Measurements from ENCODE around the gene PPP1R7.

The PPP1R7 gene

GRCh38 chr2:241132538-241133435 is 17.5 kb upstream of the PPP1R7 start:
- H3K4me1 ChIP-seq (ENCODE audit: low read depth, poor library complexity, severe bottlenecking): no peaks in the 10 kb centered on the region
- no peaks in the 10 kb centered on the region for H3K27me3 ChIP-seq (ENCODE audit: insufficient read depth, low read depth)
- H3K27ac ChIP-seq: no peak overlapping the region
- no peaks in the 10 kb centered on the region for H3K79me2 ChIP-seq (ENCODE audit: insufficient read depth, low read depth)
- no peak overlapping the region for H3K4me3 ChIP-seq (IDR thresholded peaks at IDR 0.05; ENCODE audit: insufficient read depth, low read depth, low read length)
- no peak overlapping the region for H3K4me2 ChIP-seq
- no peak overlapping the region for H2AFZ ChIP-seq (ENCODE audit: low read depth)
- no peaks in the 10 kb centered on the region for H4K20me1 ChIP-seq (ENCODE audit: insufficient read depth)
- TF ChIP-seq CTCF (conservative IDR thresholded peaks at IDR 0.05; ENCODE audit: low read depth, low read length): no peak
- no peaks in the 10 kb centered on the region for H3K36me3 ChIP-seq (ENCODE audit: insufficient read depth)
- no peak overlapping the region for H3K9ac ChIP-seq

GRCh38 chr2:241133436-241133820 is 16.8 kb upstream of the PPP1R7 start:
- no peak for TF ChIP-seq CTCF (conservative IDR thresholded peaks at IDR 0.05; ENCODE audit: low read depth, low read length)
- H3K27ac ChIP-seq: no peak overlapping the region
- H3K4me3 ChIP-seq (IDR thresholded peaks at IDR 0.05; ENCODE audit: insufficient read depth, low read depth, low read length): no peak overlapping the region
- H3K36me3 ChIP-seq (ENCODE audit: insufficient read depth): no peaks in the 10 kb centered on the region
- no peak overlapping the region for H3K4me2 ChIP-seq
- H4K20me1 ChIP-seq (ENCODE audit: insufficient read depth): no peaks in the 10 kb centered on the region
- H3K79me2 ChIP-seq (ENCODE audit: insufficient read depth, low read depth): no peaks in the 10 kb centered on the region
- no peak overlapping the region for H2AFZ ChIP-seq (ENCODE audit: low read depth)
- H3K27me3 ChIP-seq (ENCODE audit: insufficient read depth, low read depth): no peaks in the 10 kb centered on the region
- no peak overlapping the region for H3K9ac ChIP-seq
- no peaks in the 10 kb centered on the region for H3K4me1 ChIP-seq (ENCODE audit: low read depth, poor library complexity, severe bottlenecking)

- no peak overlapping the region for H3K9ac ChIP-seq
- no peaks in the 10 kb centered on the region for H3K36me3 ChIP-seq (ENCODE audit: insufficient read depth)
Observed at GRCh38 chr2:241134711-241135110, 15.6 kb upstream of the PPP1R7 start.

GRCh38 chr2:241135737-241136136 is 14.5 kb upstream of the PPP1R7 start:
- no peaks in the 10 kb centered on the region for H3K27me3 ChIP-seq (ENCODE audit: insufficient read depth, low read depth)
- H3K9ac ChIP-seq: no peak overlapping the region
- TF ChIP-seq CTCF (conservative IDR thresholded peaks at IDR 0.05; ENCODE audit: low read depth, low read length): no peak
- H3K4me3 ChIP-seq (IDR thresholded peaks at IDR 0.05; ENCODE audit: insufficient read depth, low read depth, low read length): no peak overlapping the region
- no peak overlapping the region for H2AFZ ChIP-seq (ENCODE audit: low read depth)
- no peak overlapping the region for H3K4me2 ChIP-seq
- H3K79me2 ChIP-seq (ENCODE audit: insufficient read depth, low read depth): no peaks in the 10 kb centered on the region
- H3K36me3 ChIP-seq (ENCODE audit: insufficient read depth): no peaks in the 10 kb centered on the region
- H3K4me1 ChIP-seq (ENCODE audit: low read depth, poor library complexity, severe bottlenecking): no peaks in the 10 kb centered on the region
- no peaks in the 10 kb centered on the region for H4K20me1 ChIP-seq (ENCODE audit: insufficient read depth)
- H3K27ac ChIP-seq: no peak overlapping the region

More at GRCh38 chr2:241134711-241135110, 15.6 kb upstream of the PPP1R7 start:
- Histone ChIP-seq H4K20me1 (ENCODE audit: insufficient read depth) (no peaks in the 10 kb centered on the region), H3K27me3 (ENCODE audit: insufficient read depth, low read depth) (no peaks in the 10 kb centered on the region), H3K4me3 (IDR thresholded peaks at IDR 0.05; ENCODE audit: insufficient read depth, low read depth, low read length) (no peak overlapping the region), H3K79me2 (ENCODE audit: insufficient read depth, low read depth) (no peaks in the 10 kb centered on the region), H3K4me2 (no peak overlapping the region), H3K4me1 (ENCODE audit: low read depth, poor library complexity, severe bottlenecking) (no peaks in the 10 kb centered on the region), H2AFZ (ENCODE audit: low read depth) (no peak overlapping the region), H3K27ac (no peak overlapping the region)
- no peak for TF ChIP-seq CTCF (conservative IDR thresholded peaks at IDR 0.05; ENCODE audit: low read depth, low read length)
